Omental fat pad (tissue), 4 donors: ENCODE data around the gene CYP2B6. TPM values are rescaled to one million over a fixed set of nuclear protein-coding genes. Genes with fewer than 3 reads are reported as not detected.
"Not testable (repeated sequence)": the region's sequence is repeated elsewhere in the genome, so short reads cannot be mapped to it uniquely, and the experiment has no call there.

Source experiments
- ATAC-seq: fragments of 150-250 bp; one replicate; pipeline ENCODE4 v1.9.1; 2016; ENCODE audit warnings: mild to moderate bottlenecking, moderate library complexity; ENCODE audit not compliant: low FRiP score
- DNase-seq: peaks from one replicate; pipeline ENCODE4 v3.0.0-alpha.2; 2019; ENCODE audit warnings: low spot score
- CTCF ChIP-seq, 3 donors: fragments of 450-650 bp; IDR thresholded peaks; one replicate each; pipeline ENCODE4 v1.5.1; 2016 to 2017; ENCODE audit warnings: antibody characterized with exemption in 3 of 3, mild to moderate bottlenecking in 3 of 3, moderate library complexity in 2 of 3
- total RNA-seq, 4 donors: library from RNA; depleted of rRNA; stranded (reverse); fragments of >200 nt; gene quantifications; one replicate each; pipeline ENCODE4 v1.1.0, GENCODE V29; 2016

CYP2B6 gene
- total RNA-seq, 4 donors from 2014 or later: not detected

DNA sequence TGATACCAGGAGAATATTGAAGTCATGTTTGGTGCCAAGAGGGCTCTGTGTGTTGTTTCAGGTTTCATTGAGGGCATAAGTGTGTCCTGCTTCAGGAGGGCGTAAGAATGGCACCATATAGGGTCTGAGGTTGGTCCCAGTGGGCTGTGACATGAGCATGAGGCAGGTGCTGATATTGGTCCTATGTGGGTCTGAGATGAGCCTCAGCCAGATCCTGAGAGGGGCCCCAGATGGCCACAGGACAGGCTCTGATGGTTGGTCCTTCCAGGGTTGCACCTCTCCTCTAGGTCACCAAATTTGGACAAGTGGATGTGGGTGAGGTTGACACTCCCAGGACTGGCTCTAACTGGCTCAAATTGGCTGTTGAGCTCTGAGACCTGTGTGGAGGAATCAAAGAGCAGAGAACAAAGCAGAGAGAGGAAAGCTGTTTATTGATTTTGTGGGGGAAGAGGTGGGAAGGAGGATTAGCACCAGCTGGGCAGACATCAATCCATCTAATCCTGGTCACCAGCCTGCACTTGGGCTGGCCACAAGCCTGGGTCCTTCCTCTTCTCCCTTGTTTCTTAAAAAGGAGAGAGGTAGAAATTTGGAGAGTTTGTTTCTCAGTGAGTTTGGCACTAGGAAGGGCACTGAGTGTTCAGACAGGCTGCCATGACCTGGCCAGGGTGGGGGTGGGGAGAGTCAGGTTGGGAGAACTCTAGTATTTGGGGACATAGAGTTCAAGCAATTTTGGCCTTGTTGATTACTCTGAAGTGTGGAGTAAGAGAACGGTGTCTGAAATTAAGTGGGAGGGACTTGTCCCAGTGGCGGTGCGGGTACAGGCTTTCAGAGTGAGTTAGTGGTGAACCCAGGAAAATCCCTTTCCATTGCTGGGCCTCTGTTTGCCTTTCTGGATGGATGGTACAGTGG, 38.7 kb downstream of the CYP2B6 start:
- ATAC-seq (no peak), DNase-seq (no peak)
- TF ChIP-seq CTCF (IDR thresholded peaks at IDR 0.05): no peak

- TF ChIP-seq CTCF (IDR thresholded peaks at IDR 0.05): no peak
- no peak for ATAC-seq
- DNase-seq: no peak
These were observed 39.6 kb downstream of the CYP2B6 start for GRCh38 chr19:41030651-41031050.

DNA sequence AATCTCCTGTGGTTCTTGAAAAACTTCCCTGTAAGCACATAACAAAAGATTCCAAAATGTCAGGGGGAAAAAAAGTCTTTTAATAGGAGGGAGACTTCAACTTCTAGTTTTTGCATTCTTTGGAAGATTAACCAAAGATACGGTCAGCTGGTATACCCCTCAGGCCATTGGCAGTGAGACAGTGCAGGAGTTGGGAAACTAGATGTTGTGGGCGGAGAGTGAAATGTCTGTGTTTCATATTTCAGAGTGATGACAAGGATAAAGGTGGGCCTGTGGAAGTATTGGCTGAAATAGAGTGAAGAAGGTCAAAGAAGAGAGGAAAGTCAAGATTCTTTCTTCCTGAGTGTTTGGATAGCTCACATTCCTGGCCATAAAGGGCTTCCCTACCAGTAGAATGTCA, 40.8 kb downstream of the CYP2B6 start:
- TF ChIP-seq CTCF (IDR thresholded peaks at IDR 0.05): no peak
- ATAC-seq: no peak
- DNase-seq: no peak

DNA sequence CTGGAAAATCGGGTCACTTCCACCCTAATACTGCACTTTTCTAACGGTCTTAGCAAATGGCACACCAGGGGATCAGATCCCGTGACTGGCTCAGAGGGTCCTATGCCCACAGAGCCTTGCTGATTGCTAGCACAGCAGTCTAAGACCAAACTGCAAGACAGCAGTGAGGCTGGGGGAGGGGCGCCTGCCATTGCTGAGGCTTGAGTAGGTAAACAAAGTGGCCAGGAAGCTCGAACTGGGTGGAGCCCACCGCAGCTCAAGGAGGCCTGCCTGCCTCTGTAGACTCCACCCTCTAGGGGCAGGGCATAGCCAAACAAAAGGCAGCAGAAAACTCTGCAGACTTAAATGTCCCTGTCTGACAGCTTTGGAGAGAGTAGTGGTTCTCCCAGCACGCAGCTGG, 42.2 kb downstream of the CYP2B6 start:
- DNase-seq, ATAC-seq: not testable (repeated sequence)

GRCh38 chr19:41039806-41040205, 48.7 kb downstream of the CYP2B6 start:
- ATAC-seq (no peak), DNase-seq (no peak)
- TF ChIP-seq CTCF (IDR thresholded peaks at IDR 0.05): no peak

DNA sequence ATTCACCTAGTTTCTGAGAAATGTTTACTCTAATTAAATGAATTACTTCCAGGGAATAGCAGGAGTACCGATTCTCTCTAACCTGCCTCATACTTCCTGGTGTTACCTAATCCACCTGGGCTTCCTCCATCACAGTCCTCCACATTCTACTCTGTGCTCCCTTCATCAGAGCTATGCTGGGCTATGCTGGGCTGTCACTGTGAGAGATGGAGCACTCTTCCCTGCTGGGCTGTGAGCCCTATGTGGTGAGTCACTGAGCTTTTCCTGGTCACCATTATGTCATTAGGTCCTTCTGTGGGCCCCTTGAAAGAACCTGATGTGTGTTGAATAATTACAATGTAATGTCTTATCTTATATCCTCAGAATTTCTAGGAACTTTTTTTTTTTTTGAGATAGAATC, 54.0 kb downstream of the CYP2B6 start:
- not testable (repeated sequence) for DNase-seq, ATAC-seq

DNA sequence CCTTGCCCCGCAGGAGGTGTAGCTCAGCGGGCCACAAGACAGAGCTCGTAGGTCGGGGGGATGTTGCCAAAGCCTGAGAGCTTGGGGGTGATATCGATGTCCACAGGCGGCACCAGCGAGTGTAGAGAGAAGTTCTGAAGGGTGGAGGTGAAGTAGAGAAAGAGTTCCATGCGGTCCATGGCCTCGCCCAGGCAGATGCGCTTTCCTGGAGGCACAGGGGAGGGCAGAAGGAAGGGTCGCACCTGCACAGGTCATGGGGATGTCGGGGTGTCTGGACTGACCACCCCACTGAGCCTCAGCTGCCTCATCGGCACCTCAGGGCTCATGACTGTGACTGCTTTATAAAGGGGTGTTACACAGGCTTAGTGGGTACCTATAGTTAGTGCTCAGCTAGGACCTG, 59.3 kb downstream of the CYP2B6 start:
- TF ChIP-seq CTCF (IDR thresholded peaks at IDR 0.05): no peak
- ATAC-seq: no peak
- DNase-seq: no peak

DNA sequence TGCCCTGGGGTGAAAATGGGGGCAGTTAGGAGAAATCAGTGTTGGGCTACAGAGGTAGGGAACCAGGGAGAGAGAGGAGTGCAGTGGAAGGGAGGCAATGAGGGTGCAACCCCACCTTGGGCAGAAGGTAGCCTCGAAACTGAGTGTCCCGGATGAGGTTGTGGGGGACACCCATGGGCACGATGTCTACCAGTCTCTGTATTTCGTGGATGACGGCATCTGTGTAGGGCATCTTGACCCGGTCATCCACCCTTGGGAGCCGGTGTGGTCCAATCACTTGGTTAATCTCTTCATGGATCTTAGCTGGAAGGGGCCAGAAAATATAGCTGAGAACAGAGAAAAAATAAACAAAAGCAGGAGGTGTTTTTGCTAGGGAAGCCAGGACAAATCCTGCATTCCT, 61.1 kb downstream of the CYP2B6 start:
- ATAC-seq, DNase-seq: not testable (repeated sequence)

GRCh38 chr19:41053331-41053730, 62.2 kb downstream of the CYP2B6 start:
- DNase-seq, ATAC-seq: not testable (repeated sequence)
